ENCODE results near the gene CCDC69. TPM values are rescaled to one million over a fixed set of nuclear protein-coding genes. Genes with fewer than 3 reads are reported as not detected.

CCDC69 gene
- total and polyA plus RNA-seq, 2 donors (not counting 1 experiment from before 2014, with no cell fraction given) = 58.7 to 125 TPM

DNA sequence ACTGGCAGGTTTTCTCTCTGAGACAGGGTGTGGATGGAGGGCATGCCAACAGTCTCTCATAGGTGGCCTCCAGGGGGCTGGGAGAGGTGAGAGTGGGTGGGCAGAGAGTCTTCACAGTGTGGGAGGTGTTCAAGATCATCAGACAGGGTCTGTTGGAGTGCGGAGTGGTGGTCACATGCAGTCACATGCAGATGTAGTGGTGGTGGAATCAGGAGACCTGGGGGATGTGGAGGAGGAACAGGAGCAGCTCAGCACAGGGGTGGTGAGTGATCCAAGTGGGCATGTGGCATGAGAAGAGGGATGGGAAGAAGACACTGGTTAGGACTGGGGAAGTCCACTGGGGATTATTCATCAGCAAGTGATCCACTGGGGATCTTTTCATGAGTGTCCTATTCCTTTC lies 34.9 kb upstream of the CCDC69 start:
- no peak for TF ChIP-seq EZH2 (IDR thresholded peaks at IDR 0.05; ENCODE audit: borderline replicate concordance, insufficient read depth, low read depth, low read length, poor library complexity, severe bottlenecking)
- TF ChIP-seq CTCF (IDR thresholded peaks at IDR 0.05) = no peak
- Histone ChIP-seq H3K9ac (ENCODE audit: low read length) (no peak overlapping the region), H2AFZ (ENCODE audit: insufficient read depth, low read depth, low read length, poor library complexity, severe bottlenecking) (no peak overlapping the region), H3K4me2 (replicated peaks; ENCODE audit: low read depth, low read length, poor library complexity, severe bottlenecking) (peak overlapping the region; percentile 83), H3K4me3 (ENCODE audit: control extremely low read depth in 1 of 5, extremely low read depth in 1 of 5, insufficient read depth in 1 of 5, low read depth in 2 of 5, low read length in 4 of 5) (no peak overlapping the region), H4K20me1 (ENCODE audit: control insufficient read depth, insufficient read depth, low read length, poor library complexity, severe bottlenecking) (peaks cover 41% of the 10 kb centered on the region), H3K4me1 (ENCODE audit: control insufficient read depth in 2 of 2, insufficient read depth in 2 of 2, low read length in 2 of 2) (peaks cover 53 to 70% of the 10 kb centered on the region in 2 donors), H3K27ac (ENCODE audit: low read length in 2 of 2) (peak overlapping the region; percentile 43 to 90), H3K79me2 (ENCODE audit: control insufficient read depth, insufficient read depth, low read length) (peaks cover 98% of the 10 kb centered on the region), H3K9me3 (ENCODE audit: control extremely low read depth in 1 of 3, control insufficient read depth in 2 of 3, insufficient read depth in 1 of 3, low read length in 2 of 3) (no peaks in the 10 kb centered on the region), H3K27me3 (replicated peaks in 1 of 4; ENCODE audit: control extremely low read depth in 1 of 4, control insufficient read depth in 3 of 4, insufficient read depth in 4 of 4, low read length in 3 of 4) (no peaks in the 10 kb centered on the region), H3K36me3 (replicated peaks in 1 of 2; ENCODE audit: control extremely low read depth in 1 of 2, control insufficient read depth in 1 of 2, extremely low read depth in 1 of 2, insufficient read depth in 2 of 2, low read length in 1 of 2) (peaks cover 0 to 67% of the 10 kb centered on the region in 2 experiments)
- intact Hi-C loops (cut with micrococcal nuclease) = loop anchor here (5.0 to 10.0 kb wide), 2 partner anchors 188 to 1294 kb away; partner anchors contain the start of genes SLC26A2 and SLC36A1
- H3K27ac Mint-ChIP-seq = peak overlapping the region; percentile 96
- H3K27me3 Mint-ChIP-seq = no peaks in the 10 kb centered on the region
- peaks cover 73% of the 10 kb centered on the region for H3K4me1 Mint-ChIP-seq
- POLR2A ChIA-PET = no interaction called here
- 35% methylated on average over 1 of the region's 1 CpG for WGBS (ENCODE audit: insufficient coverage)
- ATAC-seq (ENCODE audit: low read depth) (no peak), DNase-seq (no peak)
- H3K9me3 Mint-ChIP-seq (ENCODE audit: insufficient read depth) = no peaks in the 10 kb centered on the region
- CTCF ChIA-PET = interaction anchor here (1.0 to 3.4 kb wide), 6 partner anchors 18 to 94 kb away, joined by 3 to 15 read pairs (median 10); no protein-coding TSS in a partner anchor
- peak overlapping the region; percentile 36 for H3K4me3 Mint-ChIP-seq

- Histone ChIP-seq H3K4me3 (ENCODE audit: control extremely low read depth in 1 of 5, extremely low read depth in 1 of 5, insufficient read depth in 1 of 5, low read depth in 2 of 5, low read length in 4 of 5) (peak overlapping the region in 1 of 5 experiments; percentile 92), H3K27me3 (replicated peaks in 1 of 4; ENCODE audit: control extremely low read depth in 1 of 4, control insufficient read depth in 3 of 4, insufficient read depth in 4 of 4, low read length in 3 of 4) (no peaks in the 10 kb centered on the region), H4K20me1 (ENCODE audit: control insufficient read depth, insufficient read depth, low read length, poor library complexity, severe bottlenecking) (peaks cover 39% of the 10 kb centered on the region), H3K9ac (ENCODE audit: low read length) (peak overlapping the region; percentile 85), H3K9me3 (ENCODE audit: control extremely low read depth in 1 of 3, control insufficient read depth in 2 of 3, insufficient read depth in 1 of 3, low read length in 2 of 3) (no peaks in the 10 kb centered on the region), H3K27ac (ENCODE audit: low read length in 2 of 2) (peak overlapping the region; percentile 90), H3K4me2 (replicated peaks; ENCODE audit: low read depth, low read length, poor library complexity, severe bottlenecking) (peak overlapping the region; percentile 83), H2AFZ (ENCODE audit: insufficient read depth, low read depth, low read length, poor library complexity, severe bottlenecking) (no peak overlapping the region), H3K36me3 (replicated peaks in 1 of 2; ENCODE audit: control extremely low read depth in 1 of 2, control insufficient read depth in 1 of 2, extremely low read depth in 1 of 2, insufficient read depth in 2 of 2, low read length in 1 of 2) (peaks cover 0 to 61% of the 10 kb centered on the region in 2 experiments), H3K4me1 (ENCODE audit: control insufficient read depth in 2 of 2, insufficient read depth in 2 of 2, low read length in 2 of 2) (peaks cover 55 to 65% of the 10 kb centered on the region in 2 donors), H3K79me2 (ENCODE audit: control insufficient read depth, insufficient read depth, low read length) (peaks cover 98% of the 10 kb centered on the region)
- ATAC-seq (ENCODE audit: low read depth) (no peak), DNase-seq (no peak)
- Mint-ChIP-seq H3K9me3 (ENCODE audit: insufficient read depth) (no peaks in the 10 kb centered on the region), H3K27me3 (no peaks in the 10 kb centered on the region), H3K4me3 (peak overlapping the region; percentile 84), H3K27ac (peak overlapping the region; percentile 96), H3K4me1 (peaks cover 73% of the 10 kb centered on the region)
- CTCF ChIA-PET = interaction anchor here (1.0 to 3.4 kb wide), 10 partner anchors 17 to 207 kb away, joined by 3 to 28 read pairs (median 6); no protein-coding TSS in a partner anchor
- TF ChIP-seq CTCF (IDR thresholded peaks at IDR 0.05) (no peak), EZH2 (IDR thresholded peaks at IDR 0.05; ENCODE audit: borderline replicate concordance, insufficient read depth, low read depth, low read length, poor library complexity, severe bottlenecking) (no peak)
- POLR2A ChIA-PET = interaction anchor here (1.0 kb wide), 1 partner anchor 34 kb away, joined by 3 read pairs; the partner anchor contains the start of gene CCDC69
- intact Hi-C loops (cut with micrococcal nuclease) = loop anchor here (5.0 to 10.0 kb wide), 2 partner anchors 189 to 1293 kb away; partner anchors contain the start of genes SLC26A2 and SLC36A1
- 100% methylated on average over 3 of the region's 7 CpGs for WGBS (ENCODE audit: insufficient coverage)
Observed at GRCh38 chr5:151258201-151258611, 34.3 kb upstream of the CCDC69 start.

All from B cell (primary cell).